HEK293 (cell line): ENCODE results near the gene PLPP1.

Source experiments
- CTCF ChIA-PET: fragments of 350-600 bp; formaldehyde crosslinking; extraction: SDS; loops from one replicate; lab custom pipeline; 2021; ENCODE audit warnings: antibody characterized with exemption; lab: Yijun Ruan, JAX
- POLR2A ChIA-PET: fragments of 300-600 bp; formaldehyde crosslinking; extraction: SDS; loops from one replicate; lab custom pipeline; 2020; ENCODE audit warnings: antibody characterized with exemption, inconsistent platforms; lab: Yijun Ruan, JAX
- H3K27ac ChIP-seq: fragments of 200-500 bp; sonication (Bioruptor generic); 2 replicates; pipeline ENCODE4 v1.5.1; 2014; ENCODE audit warnings: low read depth, low read length, control low read depth, inconsistent platforms; ENCODE audit errors: extremely low read depth
- H3K36me3 ChIP-seq, 2 experiments: fragments of 200-500 bp in 1 of 2; sonication (Bioruptor generic) in 1 of 2; 1 replicate in 1 of 2; 2 replicates in 1 of 2; pipeline ENCODE4 v1.5.1; 2014 to 2017; ENCODE audit warnings: inconsistent platforms in 2 of 2, low read length in 2 of 2; ENCODE audit not compliant: control insufficient read depth in 2 of 2, insufficient read depth in 1 of 2
- H3K4me1 ChIP-seq: fragments of 200-500 bp; sonication (Bioruptor generic); 2 replicates; pipeline ENCODE4 v1.5.1; 2014; ENCODE audit warnings: mild to moderate bottlenecking, low read length, inconsistent platforms; ENCODE audit not compliant: control insufficient read depth, insufficient read depth
- H3K4me3 ChIP-seq: 2 replicates; pipeline ENCODE4 v1.5.1; 2011; ENCODE audit warnings: low read depth, mild to moderate bottlenecking, control low read depth, low read length, moderate library complexity
- H3K9me3 ChIP-seq: fragments of 200-500 bp; sonication (Bioruptor generic); 2 replicates; pipeline ENCODE4 v1.5.1; 2014; ENCODE audit warnings: low read depth, low read length, inconsistent platforms; ENCODE audit not compliant: control insufficient read depth, insufficient read depth
- CTCF ChIP-seq: fragments of 450-650 bp; formaldehyde crosslinking; IDR thresholded peaks from 2 replicates; pipeline ENCODE4 v1.5.1; 2016; ENCODE audit warnings: missing biosample characterization, missing genetic modification characterization
- GLIS1 ChIP-seq: fragments of 450-650 bp; formaldehyde crosslinking; IDR thresholded peaks from 2 replicates; pipeline ENCODE4 v1.5.1; 2016; ENCODE audit warnings: missing biosample characterization, missing genetic modification characterization
- SCRT1 ChIP-seq: fragments of 450-650 bp; formaldehyde crosslinking; IDR thresholded peaks from 2 replicates; pipeline ENCODE4 v1.5.1; 2016; ENCODE audit warnings: missing biosample characterization, missing genetic modification characterization, borderline replicate concordance
- TRIM28 ChIP-seq: IDR thresholded peaks from 2 replicates; pipeline ENCODE4 v1.6.1; 2011; ENCODE audit warnings: low read length, control low read depth, borderline replicate concordance
- ZBTB11 ChIP-seq: fragments of 450-650 bp; formaldehyde crosslinking; conservative IDR thresholded peaks from 2 replicates; pipeline ENCODE4 v1.5.1; 2016; ENCODE audit warnings: low read depth, missing biosample characterization, missing genetic modification characterization
- ZBTB8A ChIP-seq: fragments of 450-650 bp; formaldehyde crosslinking; IDR thresholded peaks from 2 replicates; pipeline ENCODE4 v1.5.1; 2016; ENCODE audit warnings: missing biosample characterization, missing genetic modification characterization
- ZEB2 ChIP-seq: fragments of 450-650 bp; formaldehyde crosslinking; IDR thresholded peaks from 2 replicates; pipeline ENCODE4 v1.5.1; 2016; ENCODE audit warnings: missing biosample characterization, missing genetic modification characterization
- ZFP3 ChIP-seq: fragments of 450-650 bp; formaldehyde crosslinking; IDR thresholded peaks from 2 replicates; pipeline ENCODE4 v1.5.1; 2016; ENCODE audit warnings: low read depth, missing biosample characterization, missing genetic modification characterization
- ZFP37 ChIP-seq: fragments of 450-650 bp; formaldehyde crosslinking; IDR thresholded peaks from 2 replicates; pipeline ENCODE4 v1.5.1; 2016; ENCODE audit warnings: missing biosample characterization, missing genetic modification characterization
- ZNF10 ChIP-seq: fragments of 450-650 bp; formaldehyde crosslinking; IDR thresholded peaks from 2 replicates; pipeline ENCODE4 v1.5.1; 2017; ENCODE audit warnings: missing biosample characterization, missing genetic modification characterization
- ZNF112 ChIP-seq: fragments of 450-650 bp; formaldehyde crosslinking; IDR thresholded peaks from 2 replicates; pipeline ENCODE4 v1.5.0; 2017; ENCODE audit warnings: missing biosample characterization, missing genetic modification characterization
- ZNF114 ChIP-seq: fragments of 450-650 bp; formaldehyde crosslinking; IDR thresholded peaks from 2 replicates; pipeline ENCODE4 v1.5.0; 2017; ENCODE audit warnings: missing biosample characterization, missing genetic modification characterization
- ZNF138 ChIP-seq: fragments of 450-650 bp; formaldehyde crosslinking; IDR thresholded peaks from 2 replicates; pipeline ENCODE4 v1.5.1; 2016; ENCODE audit warnings: missing biosample characterization, missing genetic modification characterization, borderline replicate concordance
- ZNF239 ChIP-seq: fragments of 450-650 bp; formaldehyde crosslinking; IDR thresholded peaks from 2 replicates; pipeline ENCODE4 v1.5.1; 2016; ENCODE audit warnings: missing biosample characterization, missing genetic modification characterization
- ZNF24 ChIP-seq: fragments of 450-650 bp; formaldehyde crosslinking; IDR thresholded peaks from 2 replicates; pipeline ENCODE4 v1.5.1; 2016; ENCODE audit warnings: missing biosample characterization, missing genetic modification characterization
- ZNF280C ChIP-seq: fragments of 450-650 bp; formaldehyde crosslinking; IDR thresholded peaks from 2 replicates; pipeline ENCODE4 v1.5.1; 2016; ENCODE audit warnings: missing biosample characterization, missing genetic modification characterization
- ZNF280D ChIP-seq: fragments of 450-650 bp; formaldehyde crosslinking; IDR thresholded peaks from 2 replicates; pipeline ENCODE4 v1.5.1; 2016; ENCODE audit warnings: missing biosample characterization, missing genetic modification characterization
- ZNF311 ChIP-seq: fragments of 450-650 bp; formaldehyde crosslinking; IDR thresholded peaks from 2 replicates; pipeline ENCODE4 v1.5.1; 2017; ENCODE audit warnings: missing biosample characterization, missing genetic modification characterization, borderline replicate concordance
- ZNF350 ChIP-seq: fragments of 450-650 bp; formaldehyde crosslinking; IDR thresholded peaks from 2 replicates; pipeline ENCODE4 v1.5.0; 2017; ENCODE audit warnings: missing biosample characterization, mild to moderate bottlenecking, missing genetic modification characterization
- ZNF501 ChIP-seq: fragments of 450-650 bp; formaldehyde crosslinking; IDR thresholded peaks from 2 replicates; pipeline ENCODE4 v1.5.1; 2016; ENCODE audit warnings: missing biosample characterization, missing genetic modification characterization
- ZNF654 ChIP-seq: fragments of 450-650 bp; formaldehyde crosslinking; IDR thresholded peaks from 2 replicates; pipeline ENCODE4 v1.5.1; 2016; ENCODE audit warnings: low read depth, missing biosample characterization, missing genetic modification characterization
- ZNF692 ChIP-seq: fragments of 450-650 bp; formaldehyde crosslinking; IDR thresholded peaks from 2 replicates; pipeline ENCODE4 v1.5.1; 2016; ENCODE audit warnings: missing biosample characterization, missing genetic modification characterization
- ZNF707 ChIP-seq: fragments of 450-650 bp; formaldehyde crosslinking; IDR thresholded peaks from 2 replicates; pipeline ENCODE4 v1.5.1; 2016; ENCODE audit warnings: missing biosample characterization, missing genetic modification characterization
- ZNF768 ChIP-seq: fragments of 450-650 bp; formaldehyde crosslinking; IDR thresholded peaks from 2 replicates; pipeline ENCODE4 v1.5.1; 2018; ENCODE audit warnings: missing biosample characterization, mild to moderate bottlenecking, missing genetic modification characterization

Gene PLPP1

GRCh38 chr5:55572600-55572999, 37.8 kb upstream of the PLPP1 start (continued):
- no peak for TF ChIP-seq ZNF280D (tag by site-specific recombination)

GRCh38 chr5:55572020-55572419, 37.3 kb upstream of the PLPP1 start:
- no peaks in the 10 kb centered on the region for H3K4me1 ChIP-seq
- TF ChIP-seq ZNF311 (tag by site-specific recombination) (no peak), ZNF654 (tag by site-specific recombination) (no peak), CTCF (tag by site-specific recombination) (no peak), ZNF350 (tag by site-specific recombination) (no peak), ZNF707 (tag by site-specific recombination) (no peak), ZNF692 (tag by site-specific recombination) (no peak), ZEB2 (tag by site-specific recombination) (no peak), ZNF501 (tag by site-specific recombination) (no peak), ZNF114 (tag by site-specific recombination) (no peak), ZBTB8A (tag by site-specific recombination) (no peak), ZBTB11 (no peak), TRIM28 (no peak)
- ChIA-PET POLR2A (no interaction called here), CTCF (no interaction called here)
- H3K27ac ChIP-seq = no peak overlapping the region
- H3K9me3 ChIP-seq = no peaks in the 10 kb centered on the region
- no peaks in the 10 kb centered on the region for H3K36me3 ChIP-seq
- H3K4me3 ChIP-seq = no peak overlapping the region

GRCh38 chr5:55570570-55570969, 35.8 kb upstream of the PLPP1 start:
- POLR2A ChIA-PET = no interaction called here
- Histone ChIP-seq H3K9me3 (no peaks in the 10 kb centered on the region), H3K27ac (no peak overlapping the region), H3K36me3 (no peaks in the 10 kb centered on the region), H3K4me1 (no peaks in the 10 kb centered on the region), H3K4me3 (no peak overlapping the region)
- CTCF ChIA-PET = interaction anchor here (0.7 kb wide), 1 partner anchor 496 kb away, joined by 3 read pairs; no protein-coding TSS in a partner anchor
- TF ChIP-seq ZNF10 (tag by site-specific recombination) = no peak
- no peak for TF ChIP-seq ZNF138 (tag by site-specific recombination)
- TF ChIP-seq ZNF280C (tag by site-specific recombination) = no peak
- TF ChIP-seq ZFP3 (tag by site-specific recombination) = no peak
- no peak for TF ChIP-seq ZNF112
- no peak for TF ChIP-seq GLIS1 (tag by site-specific recombination)
- no peak for TF ChIP-seq ZFP37
- TF ChIP-seq ZNF24 (tag by site-specific recombination) = no peak
- no peak for TF ChIP-seq ZNF768 (tag by site-specific recombination)
- TF ChIP-seq SCRT1 (tag by site-specific recombination) = no peak
- TF ChIP-seq ZNF239 (tag by site-specific recombination) = no peak
